Putamen (tissue), 1 donor: ENCODE results near the gene TUBGCP6.

Experiments used
- DNase-seq: peaks from one replicate; pipeline ENCODE4 v3.0.0-alpha.2; 2016; ENCODE audit warnings: low spot score

Gene TUBGCP6

GRCh38 chr22:50244420-50245213, at the start of gene TUBGCP6:
TUBGCP6 (minus strand) TSS chr22:50245023; CDS start chr22:50244459, 564 bp downstream.
- DNase-seq: peak; percentile 95

GRCh38 chr22:50294319-50294656, 49.5 kb upstream of the TUBGCP6 start:
- no peak for DNase-seq

- DNase-seq: no peak
These were observed 48.9 kb upstream of the TUBGCP6 start for GRCh38 chr22:50293441-50294318.

- DNase-seq: no peak
These were observed 48.0 kb upstream of the TUBGCP6 start for GRCh38 chr22:50292643-50293440.

- no peak for DNase-seq
These were observed 45.3 kb upstream of the TUBGCP6 start for GRCh38 chr22:50289942-50290630.

- no peak for DNase-seq
These were observed 44.5 kb upstream of the TUBGCP6 start for GRCh38 chr22:50289151-50289941.

- DNase-seq: no peak
These were observed 42.9 kb upstream of the TUBGCP6 start for GRCh38 chr22:50287731-50288130.

GRCh38 chr22:50286701-50287318, 42.0 kb upstream of the TUBGCP6 start:
- DNase-seq: no peak

- no peak for DNase-seq
These were observed 41.5 kb upstream of the TUBGCP6 start for GRCh38 chr22:50286275-50286674.

- no peak for DNase-seq
These were observed 40.9 kb upstream of the TUBGCP6 start for GRCh38 chr22:50285568-50286229.

- no peak for DNase-seq
These were observed 39.7 kb upstream of the TUBGCP6 start for GRCh38 chr22:50284479-50284878.

- no peak for DNase-seq
These were observed 39.0 kb upstream of the TUBGCP6 start for GRCh38 chr22:50283821-50284220.

- DNase-seq: no peak
These were observed 37.7 kb upstream of the TUBGCP6 start for GRCh38 chr22:50282361-50283155.

- DNase-seq: no peak
These were observed 37.1 kb upstream of the TUBGCP6 start for GRCh38 chr22:50281957-50282356.

GRCh38 chr22:50281384-50281760, 36.5 kb upstream of the TUBGCP6 start:
- no peak for DNase-seq

- DNase-seq: no peak
These were observed 36.0 kb upstream of the TUBGCP6 start for GRCh38 chr22:50280708-50281383.

- DNase-seq: no peak
These were observed 35.3 kb upstream of the TUBGCP6 start for GRCh38 chr22:50280022-50280707.
